K562 (cell line): ENCODE data around the gene LRP1. TPM values are rescaled to one million over a fixed set of nuclear protein-coding genes. Genes with fewer than 3 reads are reported as not detected.

ENCODE experiments used
- CHAMP1 ChIP-seq: fragments of 450-650 bp; IDR thresholded peaks from 2 replicates; pipeline ENCODE4 v1.6.1; 2016; ENCODE audit warnings: mild to moderate bottlenecking
- CREB3L1 ChIP-seq: fragments of 450-650 bp; IDR thresholded peaks from 2 replicates; pipeline ENCODE4 v1.6.1; 2014; ENCODE audit warnings: low read depth, mild to moderate bottlenecking, moderate library complexity, borderline replicate concordance
- CXXC5 ChIP-seq: fragments of 250-450 bp; sonication (Bioruptor Pico); IDR thresholded peaks from 2 replicates; pipeline ENCODE4 v1.8.0; 2022; ENCODE audit warnings: inconsistent platforms, mild to moderate bottlenecking, moderate library complexity
- E2F6 ChIP-seq, 2 experiments: IDR thresholded peaks; 2 replicates each; pipeline ENCODE4 v1.6.1; 2011; ENCODE audit warnings: borderline replicate concordance in 1 of 2, control low read depth in 1 of 2, low read depth in 1 of 2, low read length in 1 of 2, mild to moderate bottlenecking in 1 of 2, mixed read lengths in 1 of 2, moderate library complexity in 1 of 2; ENCODE audit not compliant: insufficient read depth in 1 of 2, insufficient read length in 1 of 2, poor library complexity in 1 of 2, severe bottlenecking in 1 of 2; ENCODE audit errors: extremely low read depth in 1 of 2
- FOXM1 ChIP-seq, 2 experiments: fragments of 450-650 bp in 1 of 2; sonication (generic) in 1 of 2; formaldehyde crosslinking in 1 of 2; IDR thresholded peaks; 2 replicates each; pipeline versions ENCODE4 v1.6.1 to v1.9.0; 2017 to 2022; ENCODE audit warnings: low read depth in 2 of 2, mild to moderate bottlenecking in 2 of 2, missing genetic modification reagents in 1 of 2, moderate library complexity in 1 of 2
- LCOR ChIP-seq: sonication (generic); formaldehyde crosslinking; IDR thresholded peaks from 2 replicates; pipeline ENCODE4 v1.8.0; 2022; ENCODE audit warnings: mild to moderate bottlenecking, missing genetic modification reagents
- MAX ChIP-seq: sonication (generic); formaldehyde crosslinking; IDR thresholded peaks from 2 replicates; pipeline ENCODE4 v1.9.0; 2022; ENCODE audit warnings: mild to moderate bottlenecking, missing genetic modification reagents
- MBD1 ChIP-seq: fragments of 250-450 bp; sonication (Bioruptor Pico); IDR thresholded peaks from 2 replicates; pipeline ENCODE4 v1.8.0; 2022; ENCODE audit warnings: inconsistent platforms
- MEF2D ChIP-seq: conservative IDR thresholded peaks from 2 replicates; pipeline ENCODE4 v1.6.1; 2016; ENCODE audit warnings: low read depth, missing genetic modification characterization, missing compliant biosample characterization
- TCFL5 ChIP-seq: fragments of 250-450 bp; sonication (Bioruptor Pico); conservative IDR thresholded peaks from 2 replicates; pipeline ENCODE4 v1.6.1; 2021; ENCODE audit warnings: mild to moderate bottlenecking, moderate library complexity, matching md5 sums
- ZEB2 ChIP-seq: fragments of 450-650 bp; IDR thresholded peaks from 2 replicates; pipeline ENCODE4 v1.6.1; 2016
- ZNF507 ChIP-seq: conservative IDR thresholded peaks from 2 replicates; pipeline ENCODE4 v1.6.1; 2017; ENCODE audit warnings: missing genetic modification characterization, missing compliant biosample characterization
- polyA plus RNA-seq, 8 experiments: library from polyadenylated mRNA; depleted of rRNA in 4 of 8; stranded (reverse) in 5 of 8; unstranded in 3 of 8; fragments of >200 nt; fragmentation: Nextera tagmentation in 2 of 8; fragmentation: Illumina TruSeq in 1 of 8; extraction: Ambion mirVana in 2 of 8; extraction: Trizol in 1 of 8; gene quantifications; 2 replicates each; pipeline versions ENCODE4 v1.2.1 to v1.2.3, GENCODE V29; 2011 to 2014; ENCODE audit warnings: inconsistent platforms in 1 of 8, missing spikeins in 1 of 8
- total RNA-seq, 7 experiments: library from RNA; depleted of rRNA in 6 of 7; stranded (reverse); fragments of >200 nt in 6 of 7; fragmentation: Illumina TruSeq in 2 of 7; extraction: Trizol in 2 of 7; gene quantifications; 2 replicates each; pipeline versions ENCODE4 v1.2.1 to v1.2.3, GENCODE V29; 2011 to 2021; ENCODE audit warnings: low replicate concordance in 1 of 7

LRP1 gene
- total and polyA plus RNA-seq, 9 of the 15 experiments (the other 6 are each of a cell fraction or from before 2014, with no cell fraction given) = 0.04 to 0.64 (median 0.19) TPM; not detected in 2

- TF ChIP-seq CHAMP1 (no peak), ZNF507 (tag) (no peak), TCFL5 (no peak), LCOR (CRISPR knock-in tag) (no peak), MAX (peak; percentile 64), FOXM1 (IDR thresholded peaks at IDR 0.05; ENCODE audit: low read depth) (no peak), FOXM1 (CRISPR knock-in tag; IDR thresholded peaks at IDR 0.05; ENCODE audit: low read depth) (no peak), CXXC5 (CRISPR knock-in tag) (0 out of 2 replicates have a peak, but pooled peaks have one; percentile 25), MEF2D (tag) (no peak), MBD1 (CRISPR knock-in tag) (no peak), E2F6 (IDR thresholded peaks at IDR 0.05; ENCODE audit: borderline replicate concordance in 1 of 2, extremely low read depth in 1 of 2, insufficient read depth in 1 of 2, insufficient read length in 1 of 2, low read depth in 1 of 2, low read length in 1 of 2, poor library complexity in 1 of 2, severe bottlenecking in 1 of 2) (peak in 1 of 2 experiments; percentile 42), CREB3L1 (no peak), ZEB2 (no peak)
Measured at GRCh38 chr12:57213058-57213715, 84.9 kb downstream of the LRP1 start (continued).
